ENCODE data around the gene TMEM60.

The TMEM60 gene

DNA sequence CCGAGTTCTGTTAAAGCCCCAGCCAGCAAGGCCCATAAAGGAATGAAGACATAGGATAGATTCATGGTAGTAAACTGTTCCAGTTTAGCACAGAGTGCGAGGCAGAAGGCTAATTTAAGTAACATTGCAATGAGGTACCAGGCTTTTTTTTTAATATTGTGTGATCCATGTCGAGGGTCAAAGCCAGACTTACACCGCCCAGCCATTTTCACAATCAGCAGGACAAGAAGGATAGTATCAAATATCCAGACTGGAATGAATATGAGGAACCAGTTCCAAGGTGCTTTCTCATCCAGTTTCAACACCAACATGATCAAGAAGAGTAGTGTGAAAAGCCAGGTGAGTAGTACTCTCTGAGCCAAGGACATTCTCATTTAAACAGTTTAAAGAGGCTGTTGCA lies 4.2 kb downstream of the TMEM60 start:
- Histone ChIP-seq H3K27ac (ENCODE audit: low read length) (no peak overlapping the region), H3K9ac (ENCODE audit: low read length) (no peak overlapping the region), H2AFZ (ENCODE audit: low read depth, low read length) (no peak overlapping the region), H3K4me3 (ENCODE audit: low read length) (no peak overlapping the region), H3K4me1 (ENCODE audit: low read length) (peaks cover 12% of the 10 kb centered on the region), H3K27me3 (ENCODE audit: low read depth, low read length) (no peaks in the 10 kb centered on the region), H3K79me2 (ENCODE audit: low read length) (peaks cover 17% of the 10 kb centered on the region), H3K9me3 (ENCODE audit: insufficient read depth, low read length) (no peaks in the 10 kb centered on the region), H3K4me2 (ENCODE audit: low read length) (no peak overlapping the region), H4K20me1 (ENCODE audit: insufficient read depth, low read length) (no peaks in the 10 kb centered on the region), H3K36me3 (replicated peaks; ENCODE audit: low read depth, low read length) (peaks cover 12% of the 10 kb centered on the region)
- TF ChIP-seq EZH2phosphoT487 (IDR thresholded peaks at IDR 0.05; ENCODE audit: low read depth), result no peak
- TF ChIP-seq, protein P1, sequence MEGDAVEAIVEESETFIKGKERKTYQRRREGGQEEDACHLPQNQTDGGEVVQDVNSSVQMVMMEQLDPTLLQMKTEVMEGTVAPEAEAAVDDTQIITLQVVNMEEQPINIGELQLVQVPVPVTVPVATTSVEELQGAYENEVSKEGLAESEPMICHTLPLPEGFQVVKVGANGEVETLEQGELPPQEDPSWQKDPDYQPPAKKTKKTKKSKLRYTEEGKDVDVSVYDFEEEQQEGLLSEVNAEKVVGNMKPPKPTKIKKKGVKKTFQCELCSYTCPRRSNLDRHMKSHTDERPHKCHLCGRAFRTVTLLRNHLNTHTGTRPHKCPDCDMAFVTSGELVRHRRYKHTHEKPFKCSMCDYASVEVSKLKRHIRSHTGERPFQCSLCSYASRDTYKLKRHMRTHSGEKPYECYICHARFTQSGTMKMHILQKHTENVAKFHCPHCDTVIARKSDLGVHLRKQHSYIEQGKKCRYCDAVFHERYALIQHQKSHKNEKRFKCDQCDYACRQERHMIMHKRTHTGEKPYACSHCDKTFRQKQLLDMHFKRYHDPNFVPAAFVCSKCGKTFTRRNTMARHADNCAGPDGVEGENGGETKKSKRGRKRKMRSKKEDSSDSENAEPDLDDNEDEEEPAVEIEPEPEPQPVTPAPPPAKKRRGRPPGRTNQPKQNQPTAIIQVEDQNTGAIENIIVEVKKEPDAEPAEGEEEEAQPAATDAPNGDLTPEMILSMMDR (IDR thresholded peaks at IDR 0.05; ENCODE audit: low read depth, low read length), result no peak

DNA sequence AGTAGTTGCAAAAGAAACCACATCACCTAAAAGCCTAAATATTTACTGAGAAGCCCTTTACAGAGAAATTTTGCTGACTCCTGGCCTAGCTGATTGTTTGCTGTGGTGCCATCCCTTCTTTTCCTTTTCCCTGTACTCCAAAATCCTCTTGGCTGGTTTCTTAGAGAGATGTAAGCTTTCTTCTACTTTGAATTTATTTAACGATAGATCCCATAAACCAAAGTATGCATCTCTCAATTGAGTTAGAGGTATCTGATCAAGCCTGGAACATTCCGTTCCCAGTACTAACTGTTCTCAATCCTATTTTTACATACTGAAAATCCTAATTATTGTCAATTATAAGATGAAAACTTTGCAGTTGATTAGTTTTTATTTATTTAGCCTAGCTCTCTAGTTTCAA lies 6.3 kb downstream of the TMEM60 start:
- Histone ChIP-seq H3K79me2 (ENCODE audit: low read length) (peaks cover 3% of the 10 kb centered on the region; the same call in 1 of the 2 replicates), H3K4me2 (ENCODE audit: low read length) (no peak overlapping the region), H3K4me3 (ENCODE audit: low read length) (no peak overlapping the region), H3K4me1 (ENCODE audit: low read length) (peaks cover 12% of the 10 kb centered on the region), H4K20me1 (ENCODE audit: insufficient read depth, low read length) (no peaks in the 10 kb centered on the region), H3K9me3 (ENCODE audit: insufficient read depth, low read length) (no peaks in the 10 kb centered on the region), H2AFZ (ENCODE audit: low read depth, low read length) (no peak overlapping the region), H3K36me3 (replicated peaks; ENCODE audit: low read depth, low read length) (peaks cover 12% of the 10 kb centered on the region), H3K27ac (ENCODE audit: low read length) (no peak overlapping the region), H3K9ac (ENCODE audit: low read length) (no peak overlapping the region), H3K27me3 (ENCODE audit: low read depth, low read length) (no peaks in the 10 kb centered on the region)
- no peak for TF ChIP-seq EZH2phosphoT487 (IDR thresholded peaks at IDR 0.05; ENCODE audit: low read depth)
- TF ChIP-seq, protein P1 (IDR thresholded peaks at IDR 0.05; ENCODE audit: low read depth, low read length), result no peak

DNA sequence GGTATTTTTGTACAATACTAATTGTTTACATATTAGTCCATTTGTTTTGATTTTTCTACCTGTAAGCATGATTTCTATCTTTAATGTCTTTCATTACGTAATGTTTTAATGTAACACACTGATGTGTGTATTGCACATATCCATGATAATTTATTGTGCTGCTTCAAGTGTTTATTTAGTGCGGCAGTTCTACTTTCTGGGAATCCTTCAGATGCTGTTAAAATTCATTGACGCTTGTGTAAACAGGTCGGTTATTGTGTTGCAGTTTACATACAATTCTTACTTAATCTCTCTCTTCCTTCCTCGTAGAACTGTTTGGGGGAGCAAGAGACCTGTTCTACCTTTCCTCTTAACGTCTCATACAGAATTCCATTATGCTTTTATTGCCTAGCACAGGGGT lies 6.9 kb downstream of the TMEM60 start:
- Histone ChIP-seq H3K9me3 (ENCODE audit: insufficient read depth, low read length) (no peaks in the 10 kb centered on the region), H3K9ac (ENCODE audit: low read length) (no peak overlapping the region), H3K4me1 (ENCODE audit: low read length) (peaks cover 5% of the 10 kb centered on the region), H3K27ac (ENCODE audit: low read length) (no peak overlapping the region), H3K4me3 (ENCODE audit: low read length) (no peak overlapping the region), H2AFZ (ENCODE audit: low read depth, low read length) (no peak overlapping the region), H3K4me2 (ENCODE audit: low read length) (no peak overlapping the region), H3K36me3 (replicated peaks; ENCODE audit: low read depth, low read length) (peaks cover 13% of the 10 kb centered on the region), H4K20me1 (ENCODE audit: insufficient read depth, low read length) (no peaks in the 10 kb centered on the region), H3K27me3 (ENCODE audit: low read depth, low read length) (no peaks in the 10 kb centered on the region), H3K79me2 (ENCODE audit: low read length) (no peaks in the 10 kb centered on the region)
- TF ChIP-seq, protein P1 (IDR thresholded peaks at IDR 0.05; ENCODE audit: low read depth, low read length), result no peak
- TF ChIP-seq EZH2phosphoT487 (IDR thresholded peaks at IDR 0.05; ENCODE audit: low read depth), result no peak

DNA sequence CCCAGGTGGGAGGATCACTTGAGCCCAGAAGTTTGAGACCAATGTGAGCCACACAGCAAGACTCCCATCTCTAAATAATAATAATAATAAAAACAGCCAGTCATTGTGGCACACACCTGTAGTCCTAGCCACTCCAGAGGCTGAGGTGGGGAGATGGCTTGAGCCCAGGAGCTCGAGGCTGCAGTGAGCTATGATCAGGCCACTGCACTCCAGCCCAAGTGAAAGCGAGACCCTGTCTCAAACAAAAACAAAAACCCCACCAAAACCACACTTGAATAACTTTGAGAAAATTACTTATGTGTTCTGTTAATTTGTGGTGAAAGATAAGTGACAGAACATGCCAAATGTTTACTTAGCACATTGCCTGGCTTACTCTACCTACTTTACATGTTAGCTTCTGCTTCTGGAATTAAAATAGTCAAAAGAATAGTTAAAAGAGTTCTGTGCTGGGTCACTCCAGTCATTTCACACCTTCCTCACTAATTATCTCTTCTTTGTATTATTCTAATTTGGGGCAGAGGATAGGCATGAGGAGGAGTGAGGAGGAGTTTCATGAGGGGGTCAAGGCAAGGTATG lies 9.8 kb downstream of the TMEM60 start:
- Histone ChIP-seq H3K27ac (ENCODE audit: low read length) (no peak overlapping the region), H3K9ac (ENCODE audit: low read length) (no peak overlapping the region), H3K79me2 (ENCODE audit: low read length) (no peaks in the 10 kb centered on the region), H3K27me3 (ENCODE audit: low read depth, low read length) (no peaks in the 10 kb centered on the region), H3K4me1 (ENCODE audit: low read length) (peaks cover 5% of the 10 kb centered on the region), H3K4me2 (ENCODE audit: low read length) (no peak overlapping the region), H2AFZ (ENCODE audit: low read depth, low read length) (no peak overlapping the region), H3K36me3 (replicated peaks; ENCODE audit: low read depth, low read length) (peaks cover 20% of the 10 kb centered on the region), H3K9me3 (ENCODE audit: insufficient read depth, low read length) (no peaks in the 10 kb centered on the region), H3K4me3 (ENCODE audit: low read length) (no peak overlapping the region), H4K20me1 (ENCODE audit: insufficient read depth, low read length) (no peaks in the 10 kb centered on the region)
- TF ChIP-seq, protein P1 (IDR thresholded peaks at IDR 0.05; ENCODE audit: low read depth, low read length), result no peak
- no peak for TF ChIP-seq EZH2phosphoT487 (IDR thresholded peaks at IDR 0.05; ENCODE audit: low read depth)

Data from OCI-LY3 (cell line).